HepG2 (cell line): ENCODE measurements around the gene CPLANE2. TPM values are rescaled to one million over a fixed set of nuclear protein-coding genes. Genes with fewer than 3 reads are reported as not detected.

ENCODE experiments used
- ATAC-seq: fragments of 200-7000 bp; cut with Tn5 transposase; 3 replicates; pipeline ENCODE4 v1.9.1; 2020; ENCODE audit warnings: mild to moderate bottlenecking, moderate library complexity
- BruUV-seq: library from RNA; stranded (reverse); fragments of 400-500 nt; replicated peaks from 2 replicates; lab custom pipeline; 2021; lab: Mats Ljungman, UMichigan
- CTCF ChIA-PET: fragments of 300-600 bp; formaldehyde crosslinking; extraction: SDS; loops from one replicate; lab custom pipeline; 2021; ENCODE audit warnings: low total read pairs, inconsistent platforms, low intra/inter-chr PET ratio; lab: Yijun Ruan, JAX
- POLR2A ChIA-PET: fragments of 350-600 bp; sonication (Branson Sonifier 250); formaldehyde crosslinking; loops from one replicate; lab custom pipeline; 2020; ENCODE audit warnings: antibody characterized with exemption, inconsistent platforms; lab: Yijun Ruan, JAX
- DNase-seq: peaks from one replicate; pipeline ENCODE4 v3.0.0-alpha.2; 2015; ENCODE audit warnings: low spot score
- FAIRE-seq: peaks from 3 replicates; lab custom pipeline; 2011; peaks lifted over from hg19 to GRCh38; lab: Jason Lieb, UNC
- H2AFZ ChIP-seq: one replicate; pipeline ENCODE4 v1.6.1; 2011; ENCODE audit warnings: low read length, inconsistent platforms
- H3K27ac ChIP-seq: fragments of 300-600 bp; 3 replicates; pipeline ENCODE4 v1.8.0; 2011; ENCODE audit warnings: mixed run types, mild to moderate bottlenecking, mixed read lengths, low read length, inconsistent platforms; ENCODE audit not compliant: insufficient read depth; ENCODE audit errors: extremely low read length
- H3K27me3 ChIP-seq, 2 experiments: fragments of 200-600 bp in 1 of 2; 2 replicates in 1 of 2; 3 replicates in 1 of 2; pipeline versions ENCODE4 v1.6.0 to v1.8.0; 2011; ENCODE audit warnings: low read length in 2 of 2, mild to moderate bottlenecking in 2 of 2, moderate library complexity in 2 of 2, inconsistent platforms in 1 of 2; ENCODE audit not compliant: insufficient read depth in 2 of 2, control insufficient read depth in 1 of 2
- H3K36me3 ChIP-seq, 2 experiments: fragments of 200-600 bp in 1 of 2; replicated peaks in 1 of 2; 2 replicates in 1 of 2; 3 replicates in 1 of 2; pipeline versions ENCODE4 v1.5.1 to v1.8.0; 2011; ENCODE audit warnings: low read length in 2 of 2, inconsistent platforms in 1 of 2; ENCODE audit not compliant: insufficient read depth in 2 of 2, control insufficient read depth in 1 of 2
- H3K4me1 ChIP-seq: 2 replicates; pipeline ENCODE4 v1.5.1; 2012; ENCODE audit warnings: low read length, inconsistent platforms; ENCODE audit not compliant: insufficient read depth
- H3K4me2 ChIP-seq: 2 replicates; pipeline ENCODE4 v1.6.0; 2011; ENCODE audit warnings: low read depth, low read length, inconsistent platforms
- H3K4me3 ChIP-seq, 3 experiments: fragments of 200-600 bp in 1 of 3; sonication (generic), shearing (Covaris generic) in 1 of 3; replicated peaks in 1 of 3; 2 replicates each; pipeline ENCODE4 v1.5.1; 2011 to 2016; ENCODE audit warnings: low read length in 3 of 3, inconsistent platforms in 2 of 3, low read depth in 2 of 3, mild to moderate bottlenecking in 2 of 3, control low read depth in 1 of 3, mixed read lengths in 1 of 3; ENCODE audit not compliant: insufficient read depth in 1 of 3
- H3K79me2 ChIP-seq: one replicate; pipeline ENCODE4 v1.6.1; 2011; ENCODE audit warnings: low read length, inconsistent platforms; ENCODE audit not compliant: insufficient read depth
- H3K9ac ChIP-seq: 2 replicates; pipeline ENCODE4 v1.6.0; 2011; ENCODE audit warnings: mild to moderate bottlenecking, low read depth, low read length, inconsistent platforms; ENCODE audit not compliant: insufficient read depth
- H3K9me3 ChIP-seq: 2 replicates; pipeline ENCODE4 v1.5.1; 2012; ENCODE audit warnings: mild to moderate bottlenecking, low read length
- H4K20me1 ChIP-seq: 2 replicates; pipeline ENCODE4 v1.6.0; 2011; ENCODE audit warnings: inconsistent platforms, mild to moderate bottlenecking, low read length, moderate library complexity; ENCODE audit not compliant: insufficient read depth
- CEBPB ChIP-seq: IDR thresholded peaks from 2 replicates; pipeline ENCODE4 v1.6.1; 2011; ENCODE audit warnings: low read depth, low read length, improper control_type of control experiment, borderline replicate concordance
- CEBPG ChIP-seq: IDR thresholded peaks from 2 replicates; pipeline ENCODE4 v1.6.1; 2016
- FOSL2 ChIP-seq: sonication (generic); formaldehyde crosslinking; IDR thresholded peaks from 2 replicates; pipeline ENCODE4 v1.4.0; 2020; ENCODE audit warnings: missing genetic modification reagents
- HNRNPL ChIP-seq: fragments of 200-400 bp; formaldehyde crosslinking; IDR thresholded peaks from 2 replicates; pipeline ENCODE4 v1.6.1; 2017; ENCODE audit warnings: mild to moderate bottlenecking, low read depth, low read length
- SAP130 ChIP-seq: IDR thresholded peaks from 2 replicates; pipeline ENCODE4 v1.6.1; 2016; ENCODE audit warnings: low read depth
- ZNF256 ChIP-seq: sonication (generic); formaldehyde crosslinking; conservative IDR thresholded peaks from 2 replicates; pipeline ENCODE4 v1.4.0; 2020; ENCODE audit warnings: missing genetic modification reagents
- ZNF263 ChIP-seq: sonication (generic); formaldehyde crosslinking; IDR thresholded peaks from 2 replicates; pipeline ENCODE4 v1.4.0; 2020; ENCODE audit warnings: missing genetic modification reagents
- ZNF292 ChIP-seq: sonication (generic); formaldehyde crosslinking; IDR thresholded peaks from 2 replicates; pipeline ENCODE4 v1.8.1; 2022; ENCODE audit warnings: mild to moderate bottlenecking, low read depth, missing genetic modification reagents, borderline replicate concordance
- ZNF44 ChIP-seq: sonication (generic); formaldehyde crosslinking; IDR thresholded peaks from 2 replicates; pipeline ENCODE4 v1.5.1; 2020; ENCODE audit warnings: mild to moderate bottlenecking, missing genetic modification reagents
- ZNF567 ChIP-seq: sonication (generic); formaldehyde crosslinking; IDR thresholded peaks from 2 replicates; pipeline ENCODE4 v1.8.1; 2023; ENCODE audit warnings: mild to moderate bottlenecking, missing genetic modification reagents, borderline replicate concordance
- WGBS: methylation state at CpG from one replicate; pipeline ENCODE4 v1.1.6; 2017; ENCODE audit warnings: low lambda C conversion rate; 5-methylcytosine and 5-hydroxymethylcytosine counted together
- in situ Hi-C: cut with HindIII; loops from 2 replicates; pipeline ENCODE4 v1.10.0; 2017; ENCODE audit warnings: low pct_unique_long_range_greater_than_20kb; ENCODE audit not compliant: extremely low pct_ligation_motif_present
- intact Hi-C: fragments of 100-400 bp; cut with micrococcal nuclease; formaldehyde crosslinking; loops from one replicate; pipeline ENCODE4 v1.10.0; 2022; ENCODE audit not compliant: unreplicated experiment
- polyA plus RNA-seq, 8 experiments: library from polyadenylated mRNA; depleted of rRNA in 3 of 8; stranded (reverse) in 7 of 8; unstranded in 1 of 8; fragments of >200 nt; fragmentation: Illumina TruSeq in 4 of 8; extraction: Trizol in 4 of 8; gene quantifications; 2 replicates each; pipeline versions ENCODE4 v1.2.1 to v1.2.3, GENCODE V29; 2011 to 2016; ENCODE audit warnings: low read depth in 4 of 8, missing spikeins in 1 of 8, mixed read lengths in 1 of 8; ENCODE audit not compliant: insufficient read depth in 1 of 8
- total RNA-seq, 5 experiments: library from RNA; depleted of rRNA; stranded (reverse); fragments of >200 nt; fragmentation: Illumina TruSeq; extraction: Trizol; gene quantifications; 2 replicates each; pipeline ENCODE4 v1.2.3, GENCODE V29; 2016; ENCODE audit warnings: low read depth in 1 of 5
- TF ChIP-seq, protein P1 (sequence below): sonication (generic); formaldehyde crosslinking; IDR thresholded peaks from 2 replicates; pipeline ENCODE4 v1.9.0; 2022; ENCODE audit warnings: low read depth, missing genetic modification reagents

The CPLANE2 gene
- total and polyA plus RNA-seq, 2 of the 13 experiments (the other 11 are each of a cell fraction or from before 2014, with no cell fraction given): 0.29 to 1.6 TPM

DNA sequence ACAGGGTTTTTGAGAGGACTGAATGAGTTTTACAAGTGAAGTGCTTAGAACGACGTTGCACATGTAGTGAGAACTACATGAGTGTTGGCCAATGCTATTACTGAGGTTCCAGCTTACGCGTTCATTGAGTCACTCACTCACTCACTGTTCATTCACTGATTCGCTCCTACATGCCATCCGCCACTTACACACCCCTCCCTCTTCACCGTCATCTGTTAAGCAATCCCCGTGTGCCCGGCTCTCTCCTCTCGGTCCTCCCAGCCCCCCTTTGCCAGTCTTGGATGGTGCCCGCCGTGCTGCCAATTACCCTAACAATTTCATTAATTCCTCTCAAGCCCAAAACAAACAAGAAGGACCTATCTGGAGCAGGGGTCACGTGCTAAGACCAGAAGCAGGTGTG is 53.8 kb downstream of the CPLANE2 start:
- H3K36me3 ChIP-seq: no peaks in the 10 kb centered on the region
- CTCF ChIA-PET: no interaction called here
- no peak for DNase-seq
- H3K27me3 ChIP-seq: no peaks in the 10 kb centered on the region
- H3K9ac ChIP-seq: no peak overlapping the region
- no TSS peak for BruUV-seq
- FAIRE-seq: no peak
- POLR2A ChIA-PET: interaction anchor here (1.6 to 4.5 kb wide), 5 partner anchors 19 to 104 kb away, joined by 3 to 51 read pairs (median 23); partner anchors contain the start of gene EPHA2
- H2AFZ ChIP-seq: no peak overlapping the region
- H4K20me1 ChIP-seq: no peaks in the 10 kb centered on the region
- peak overlapping the region; percentile 46 for H3K4me2 ChIP-seq
- no peaks in the 10 kb centered on the region for H3K9me3 ChIP-seq
- H3K4me1 ChIP-seq: peaks cover 84% of the 10 kb centered on the region
- H3K4me3 ChIP-seq: peak overlapping the region in 1 of 3 experiments; percentile 11; a peak in 1 of 6 replicates
- intact Hi-C loops (no loop called here), in situ Hi-C loops (loop anchor here (5.0 kb wide), 2 partner anchors 36 to 106 kb away; no protein-coding TSS in a partner anchor)
- 14% methylated on average over 13 of the region's 13 CpGs for WGBS
- H3K27ac ChIP-seq: no peak overlapping the region
- no peaks in the 10 kb centered on the region for H3K79me2 ChIP-seq
- TF ChIP-seq ZNF292 (CRISPR knock-in tag) (no peak), ZNF44 (CRISPR knock-in tag) (no peak), CEBPG (peak; percentile 26; the same call in 1 of the 2 replicates), ZNF567 (CRISPR knock-in tag) (no peak), FOSL2 (CRISPR knock-in tag) (0 out of 2 replicates have a peak, but pooled peaks have one; percentile 28), ZNF263 (CRISPR knock-in tag) (0 out of 2 replicates have a peak, but pooled peaks have one; percentile 35), HNRNPL (peak; percentile 52; the same call in 1 of the 2 replicates), ZNF256 (CRISPR knock-in tag) (no peak), SAP130 (0 out of 2 replicates have a peak, but pooled peaks have one; percentile 19), CEBPB (peak; percentile 66; the same call in 1 of the 2 replicates)
- TF ChIP-seq, protein P1, sequence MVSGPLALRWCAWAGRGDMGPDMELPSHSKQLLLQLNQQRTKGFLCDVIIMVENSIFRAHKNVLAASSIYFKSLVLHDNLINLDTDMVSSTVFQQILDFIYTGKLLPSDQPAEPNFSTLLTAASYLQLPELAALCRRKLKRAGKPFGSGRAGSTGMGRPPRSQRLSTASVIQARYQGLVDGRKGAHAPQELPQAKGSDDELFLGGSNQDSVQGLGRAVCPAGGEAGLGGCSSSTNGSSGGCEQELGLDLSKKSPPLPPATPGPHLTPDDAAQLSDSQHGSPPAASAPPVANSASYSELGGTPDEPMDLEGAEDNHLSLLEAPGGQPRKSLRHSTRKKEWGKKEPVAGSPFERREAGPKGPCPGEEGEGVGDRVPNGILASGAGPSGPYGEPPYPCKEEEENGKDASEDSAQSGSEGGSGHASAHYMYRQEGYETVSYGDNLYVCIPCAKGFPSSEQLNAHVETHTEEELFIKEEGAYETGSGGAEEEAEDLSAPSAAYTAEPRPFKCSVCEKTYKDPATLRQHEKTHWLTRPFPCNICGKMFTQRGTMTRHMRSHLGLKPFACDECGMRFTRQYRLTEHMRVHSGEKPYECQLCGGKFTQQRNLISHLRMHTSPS (CRISPR knock-in tag): peak; percentile 58; the same call in 1 of the 2 replicates
- no peak for ATAC-seq
